Left ventricle myocardium superior (tissue), 1 donor: ENCODE results near the gene SORCS2. TPM values are rescaled to one million over a fixed set of nuclear protein-coding genes. Genes with fewer than 3 reads are reported as not detected.

ENCODE experiments used
- ATAC-seq: fragments of 200-7000 bp; cut with Tn5 transposase; one replicate; pipeline ENCODE4 v1.9.1; 2020; ENCODE audit warnings: mild to moderate bottlenecking, moderate library complexity
- DNase-seq: peaks from one replicate; pipeline ENCODE4 v3.0.0-alpha.2; 2020
- intact Hi-C: fragments of 100-400 bp; cut with micrococcal nuclease; formaldehyde crosslinking; loops from one replicate; pipeline ENCODE4 v1.11.0; 2022
- total RNA-seq: library from RNA; stranded (reverse); fragmentation: NEBNext Ultra II Directional; extraction: Animal tissue kit (Norgen Biotek cat#: 25700); gene quantifications from one replicate; pipeline ENCODE4 v1.2.1, GENCODE V29; 2021
- donor health status: DM: no; HTN: yes; CAD: no; lungs with severe emphysema.

The SORCS2 gene
- total RNA-seq, 1 donor from 2014 or later, result 1.5 TPM

- intact Hi-C loops, result no loop called here
- ATAC-seq (no peak), DNase-seq (no peak)
These were observed 314.2 kb downstream of the SORCS2 start for GRCh38 chr4:7506572-7506971.

GRCh38 chr4:7507381-7507780, 315.0 kb downstream of the SORCS2 start:
- ATAC-seq (no peak), DNase-seq (no peak)
- intact Hi-C loops, result no loop called here

GRCh38 chr4:7510066-7510465, 317.7 kb downstream of the SORCS2 start:
- ATAC-seq, result no peak
- intact Hi-C loops, result no loop called here
- no peak for DNase-seq

- DNase-seq (no peak), ATAC-seq (no peak)
- intact Hi-C loops, result no loop called here
These were observed 318.2 kb downstream of the SORCS2 start for GRCh38 chr4:7510538-7510937.

GRCh38 chr4:7511525-7511924, 319.2 kb downstream of the SORCS2 start:
- intact Hi-C loops, result no loop called here
- no peak for DNase-seq
- no peak for ATAC-seq

GRCh38 chr4:7512428-7512827, 320.1 kb downstream of the SORCS2 start:
- intact Hi-C loops, result no loop called here
- ATAC-seq (no peak), DNase-seq (no peak)

GRCh38 chr4:7512946-7513345, 320.6 kb downstream of the SORCS2 start:
- intact Hi-C loops, result no loop called here

GRCh38 chr4:7513671-7514070, 321.3 kb downstream of the SORCS2 start:
- no peak for DNase-seq
- ATAC-seq, result no peak
- intact Hi-C loops, result no loop called here

More at GRCh38 chr4:7512946-7513345, 320.6 kb downstream of the SORCS2 start:
- DNase-seq (no peak), ATAC-seq (no peak)

- ATAC-seq, result peak; percentile 38
- no peak for DNase-seq
- intact Hi-C loops, result no loop called here
These were observed 321.9 kb downstream of the SORCS2 start for GRCh38 chr4:7514281-7514680.

- no peak for ATAC-seq
- intact Hi-C loops, result no loop called here
- DNase-seq, result no peak
These were observed 322.5 kb downstream of the SORCS2 start for GRCh38 chr4:7514789-7515188.

GRCh38 chr4:7515390-7515902, 323.1 kb downstream of the SORCS2 start:
- DNase-seq, result no peak
- intact Hi-C loops, result no loop called here
- ATAC-seq, result no peak

GRCh38 chr4:7516096-7516772, 323.9 kb downstream of the SORCS2 start:
- ATAC-seq (no peak), DNase-seq (no peak)
- intact Hi-C loops, result no loop called here

GRCh38 chr4:7516773-7517144, 324.4 kb downstream of the SORCS2 start:
- intact Hi-C loops, result no loop called here

GRCh38 chr4:7518871-7519637, 326.7 kb downstream of the SORCS2 start:
- DNase-seq, result peak; percentile 88
- intact Hi-C loops, result no loop called here
- peak; percentile 91 for ATAC-seq

More at GRCh38 chr4:7516773-7517144, 324.4 kb downstream of the SORCS2 start:
- DNase-seq (peak; percentile 59), ATAC-seq (peak; percentile 72)

- intact Hi-C loops, result no loop called here
- DNase-seq, result peak; percentile 48
- no peak for ATAC-seq
These were observed 327.5 kb downstream of the SORCS2 start for GRCh38 chr4:7519638-7520376.

GRCh38 chr4:7521666-7522065, 329.3 kb downstream of the SORCS2 start:
- DNase-seq, result no peak
- no peak for ATAC-seq
- intact Hi-C loops, result no loop called here

- intact Hi-C loops, result no loop called here
- DNase-seq, result no peak
- no peak for ATAC-seq
These were observed 330.3 kb downstream of the SORCS2 start for GRCh38 chr4:7522452-7523220.

GRCh38 chr4:7523526-7523925, 331.2 kb downstream of the SORCS2 start:
- no peak for ATAC-seq
- intact Hi-C loops, result no loop called here
- DNase-seq, result no peak

GRCh38 chr4:7524064-7524682, 331.8 kb downstream of the SORCS2 start:
- no peak for DNase-seq
- intact Hi-C loops, result no loop called here
- ATAC-seq, result no peak
